Measurements from ENCODE around the gene PFKFB3. TPM values are rescaled to one million over a fixed set of nuclear protein-coding genes. Genes with fewer than 3 reads are reported as not detected.

Gene PFKFB3
- total and polyA plus RNA-seq, 2 of the 13 experiments (the other 11 are each of a cell fraction or from before 2014, with no cell fraction given), result 1.2 to 13.3 TPM

GRCh38 chr10:6279540-6280267 lies 77.0 kb downstream of the PFKFB3 start (continued):
- TF ChIP-seq ARID4A (CRISPR knock-in tag; IDR thresholded peaks at IDR 0.05; ENCODE audit: borderline replicate concordance) (peak; percentile 38; the same call in 1 of the 2 replicates), ZNF567 (CRISPR knock-in tag; IDR thresholded peaks at IDR 0.05; ENCODE audit: borderline replicate concordance) (0 out of 2 replicates have a peak, but pooled peaks have one; percentile 30), ZC3H13 (CRISPR knock-in tag; IDR thresholded peaks at IDR 0.05) (no peak), NPAS2 (CRISPR knock-in tag; IDR thresholded peaks at IDR 0.05; ENCODE audit: borderline replicate concordance) (no peak), MAF1 (CRISPR knock-in tag; IDR thresholded peaks at IDR 0.05; ENCODE audit: borderline replicate concordance) (no peak), ATF6 (CRISPR knock-in tag; conservative IDR thresholded peaks at IDR 0.05) (no peak), ZNF335 (CRISPR knock-in tag; IDR thresholded peaks at IDR 0.05) (0 out of 2 replicates have a peak, but pooled peaks have one; percentile 31), U2AF2 (IDR thresholded peaks at IDR 0.05; ENCODE audit: low read depth, low read length) (no peak), ZNF737 (CRISPR knock-in tag; IDR thresholded peaks at IDR 0.05; ENCODE audit: borderline replicate concordance) (no peak), ESRRA (CRISPR knock-in tag; IDR thresholded peaks at IDR 0.05; ENCODE audit: low read depth) (0 out of 2 replicates have a peak, but pooled peaks have one; percentile 53), ZNF691 (CRISPR knock-in tag; IDR thresholded peaks at IDR 0.05; ENCODE audit: borderline replicate concordance, low read depth) (peak; percentile 70), MYPOP (CRISPR knock-in tag; IDR thresholded peaks at IDR 0.05) (no peak), ZUFSP (CRISPR knock-in tag; IDR thresholded peaks at IDR 0.05; ENCODE audit: borderline replicate concordance) (no peak), ZNF501 (CRISPR knock-in tag; IDR thresholded peaks at IDR 0.05) (no peak), ZKSCAN8 (CRISPR knock-in tag; IDR thresholded peaks at IDR 0.05; ENCODE audit: borderline replicate concordance) (no peak), ZSCAN31 (CRISPR knock-in tag; IDR thresholded peaks at IDR 0.05; ENCODE audit: low read depth) (no peak)
